ENCODE measurements around the gene TPM2.

- TF ChIP-seq SIN3A (IDR thresholded peaks at IDR 0.05; ENCODE audit: borderline replicate concordance, insufficient read depth, low read depth, low read length) (no peak), CTCF (IDR thresholded peaks at IDR 0.05) (no peak), POLR2AphosphoS5 (IDR thresholded peaks at IDR 0.05; ENCODE audit: low read depth, low read length) (no peak)
Measured at GRCh38 chr9:35659340-35659739, 30.4 kb downstream of the TPM2 start.

All from Panc1 (cell line).